ENCODE data around the gene C1orf116.

DNA sequence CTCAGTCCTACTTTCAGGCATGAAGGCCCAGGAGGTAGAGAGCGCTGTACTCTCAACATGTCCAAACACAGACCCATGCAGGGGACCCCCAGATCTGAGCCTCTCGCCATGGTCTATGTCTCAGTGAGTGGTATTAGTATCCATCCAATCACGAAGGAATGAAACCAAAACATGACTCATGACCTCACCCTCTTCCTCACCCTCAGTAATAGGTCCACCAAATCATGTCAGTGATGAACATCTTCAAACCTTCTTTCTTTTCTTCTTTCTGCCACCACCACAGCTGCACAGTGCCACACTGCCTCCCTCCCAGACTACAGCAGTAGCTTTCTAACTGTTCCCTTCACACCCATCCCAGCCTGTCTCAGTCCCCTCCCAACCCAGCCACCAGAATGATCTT is 16.8 kb downstream of the C1orf116 start:
- TF ChIP-seq, protein P1, sequence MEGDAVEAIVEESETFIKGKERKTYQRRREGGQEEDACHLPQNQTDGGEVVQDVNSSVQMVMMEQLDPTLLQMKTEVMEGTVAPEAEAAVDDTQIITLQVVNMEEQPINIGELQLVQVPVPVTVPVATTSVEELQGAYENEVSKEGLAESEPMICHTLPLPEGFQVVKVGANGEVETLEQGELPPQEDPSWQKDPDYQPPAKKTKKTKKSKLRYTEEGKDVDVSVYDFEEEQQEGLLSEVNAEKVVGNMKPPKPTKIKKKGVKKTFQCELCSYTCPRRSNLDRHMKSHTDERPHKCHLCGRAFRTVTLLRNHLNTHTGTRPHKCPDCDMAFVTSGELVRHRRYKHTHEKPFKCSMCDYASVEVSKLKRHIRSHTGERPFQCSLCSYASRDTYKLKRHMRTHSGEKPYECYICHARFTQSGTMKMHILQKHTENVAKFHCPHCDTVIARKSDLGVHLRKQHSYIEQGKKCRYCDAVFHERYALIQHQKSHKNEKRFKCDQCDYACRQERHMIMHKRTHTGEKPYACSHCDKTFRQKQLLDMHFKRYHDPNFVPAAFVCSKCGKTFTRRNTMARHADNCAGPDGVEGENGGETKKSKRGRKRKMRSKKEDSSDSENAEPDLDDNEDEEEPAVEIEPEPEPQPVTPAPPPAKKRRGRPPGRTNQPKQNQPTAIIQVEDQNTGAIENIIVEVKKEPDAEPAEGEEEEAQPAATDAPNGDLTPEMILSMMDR (IDR thresholded peaks at IDR 0.05): no peak
- TF ChIP-seq POLR2A (IDR thresholded peaks at IDR 0.05) (no peak), POLR2AphosphoS5 (IDR thresholded peaks at IDR 0.05) (no peak)

All from breast epithelium (tissue), 3 donors.